HG02885 (cell line): ENCODE data around the gene VWA2.

ENCODE experiments used
- ATAC-seq: cut with Tn5 transposase; IDR thresholded peaks from one replicate; pipeline ENCODE4 v1.9.1; 2021; ENCODE audit warnings: mild to moderate bottlenecking; ENCODE audit not compliant: unreplicated experiment, poor library complexity

Gene VWA2, protein sequence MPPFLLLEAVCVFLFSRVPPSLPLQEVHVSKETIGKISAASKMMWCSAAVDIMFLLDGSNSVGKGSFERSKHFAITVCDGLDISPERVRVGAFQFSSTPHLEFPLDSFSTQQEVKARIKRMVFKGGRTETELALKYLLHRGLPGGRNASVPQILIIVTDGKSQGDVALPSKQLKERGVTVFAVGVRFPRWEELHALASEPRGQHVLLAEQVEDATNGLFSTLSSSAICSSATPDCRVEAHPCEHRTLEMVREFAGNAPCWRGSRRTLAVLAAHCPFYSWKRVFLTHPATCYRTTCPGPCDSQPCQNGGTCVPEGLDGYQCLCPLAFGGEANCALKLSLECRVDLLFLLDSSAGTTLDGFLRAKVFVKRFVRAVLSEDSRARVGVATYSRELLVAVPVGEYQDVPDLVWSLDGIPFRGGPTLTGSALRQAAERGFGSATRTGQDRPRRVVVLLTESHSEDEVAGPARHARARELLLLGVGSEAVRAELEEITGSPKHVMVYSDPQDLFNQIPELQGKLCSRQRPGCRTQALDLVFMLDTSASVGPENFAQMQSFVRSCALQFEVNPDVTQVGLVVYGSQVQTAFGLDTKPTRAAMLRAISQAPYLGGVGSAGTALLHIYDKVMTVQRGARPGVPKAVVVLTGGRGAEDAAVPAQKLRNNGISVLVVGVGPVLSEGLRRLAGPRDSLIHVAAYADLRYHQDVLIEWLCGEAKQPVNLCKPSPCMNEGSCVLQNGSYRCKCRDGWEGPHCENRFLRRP

GRCh38 chr10:114239117-114239993 is at the start of gene VWA2:
Gene VWA2, plus strand, starts transcription at chr10:114239254. Its CDS starts 9,460 bp downstream, at chr10:114248714.
- ATAC-seq: no peak

DNA sequence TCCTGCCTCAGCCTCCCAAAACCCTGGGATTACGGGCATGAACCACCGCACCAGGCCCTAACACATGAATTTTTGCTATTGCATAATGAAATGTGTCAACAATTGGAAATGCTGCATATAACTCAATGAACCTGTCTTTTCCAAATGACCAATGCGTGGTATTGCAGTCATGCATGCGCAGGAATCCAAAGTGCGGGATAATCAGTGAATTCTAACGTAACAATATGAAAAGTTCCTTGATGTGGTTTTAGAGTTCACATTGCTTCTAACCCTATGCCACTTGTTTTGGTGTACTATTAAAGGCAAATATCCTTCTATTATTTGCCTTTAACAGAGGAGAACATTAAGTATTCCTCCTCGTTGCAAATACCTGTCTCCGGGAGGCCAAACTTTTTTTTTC is 49.4 kb upstream of the VWA2 start:
- no peak for ATAC-seq

DNA sequence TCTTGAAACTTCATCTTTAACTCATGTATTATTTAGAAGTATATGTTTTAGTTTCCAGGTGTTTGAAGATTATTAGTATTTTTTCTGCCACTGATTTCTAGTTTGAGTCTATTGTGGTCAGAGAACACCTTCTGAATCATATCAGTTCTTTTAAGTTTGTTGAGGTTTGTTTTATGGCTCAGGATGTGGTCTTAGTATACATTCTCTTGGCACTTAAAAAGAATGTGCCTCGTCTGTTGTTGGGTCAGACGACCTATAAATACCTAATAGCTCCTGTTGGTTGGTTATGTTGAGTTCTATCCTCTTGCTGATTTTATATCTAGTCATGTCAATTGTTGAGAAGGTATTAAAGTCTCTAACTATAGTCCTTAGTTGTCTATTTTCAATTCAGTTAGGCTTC is 44.0 kb upstream of the VWA2 start:
- peak; percentile 97 for ATAC-seq

DNA sequence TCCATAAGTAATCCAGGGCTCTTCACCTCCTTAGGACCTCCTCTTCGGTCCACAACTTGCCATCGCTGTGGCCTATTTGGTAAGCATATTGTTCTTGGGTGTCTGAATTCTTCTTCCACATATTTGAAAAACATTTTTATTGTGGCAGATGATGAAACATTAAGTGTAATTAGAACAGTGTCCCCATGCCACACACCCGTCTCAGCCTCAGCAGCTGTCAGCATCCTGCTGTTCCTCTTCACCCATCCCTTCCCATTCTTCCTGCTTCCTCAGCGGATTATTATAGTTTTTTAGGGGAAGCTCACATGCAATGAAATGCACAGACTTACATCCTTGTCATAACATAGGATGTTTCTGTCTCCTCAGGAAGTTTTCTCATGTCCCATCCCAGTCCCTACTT is 39.8 kb upstream of the VWA2 start:
- ATAC-seq: no peak

DNA sequence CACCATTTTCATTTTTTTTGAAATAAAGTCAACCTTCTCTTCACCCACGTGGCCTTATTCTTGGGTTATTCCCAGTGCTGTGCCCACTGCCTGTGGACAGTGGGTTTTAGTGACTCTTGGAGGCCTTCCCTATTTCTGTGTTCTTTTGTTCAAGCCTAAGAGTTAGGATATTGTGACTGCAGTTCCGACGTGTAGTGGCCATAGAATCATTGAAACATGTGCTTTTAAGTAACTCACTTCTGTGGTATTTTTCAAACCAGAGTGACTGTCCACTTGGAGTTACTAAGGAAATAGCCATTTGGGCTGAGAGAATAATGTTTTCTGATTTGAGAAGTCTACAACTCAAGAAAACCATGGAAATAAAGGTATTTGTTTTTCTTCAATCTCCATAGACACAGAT is 36.2 kb upstream of the VWA2 start:
- no peak for ATAC-seq

GRCh38 chr10:114206902-114207301 is 32.2 kb upstream of the VWA2 start:
- no peak for ATAC-seq

DNA sequence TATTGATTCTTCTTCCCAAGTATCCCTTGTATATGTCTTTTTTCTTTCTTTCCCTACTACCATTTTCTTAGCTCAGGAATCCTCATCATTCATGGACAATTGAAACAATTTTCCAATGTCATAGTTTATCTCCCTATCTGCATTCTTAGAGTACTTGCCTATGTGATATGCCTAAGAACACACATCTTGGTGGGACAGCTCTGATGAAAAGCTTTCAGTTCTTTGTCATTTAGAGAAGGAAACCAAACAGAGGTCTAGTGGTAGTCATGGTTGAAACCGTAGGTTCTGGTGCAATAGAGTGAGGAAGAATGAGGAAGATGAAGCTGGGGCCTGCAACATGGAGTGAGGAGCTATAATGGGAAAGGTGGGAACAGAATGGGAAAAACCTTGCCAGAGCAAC is 31.7 kb upstream of the VWA2 start:
- ATAC-seq: no peak

- ATAC-seq: no peak
These were observed 30.7 kb upstream of the VWA2 start for GRCh38 chr10:114208351-114208750.

- no peak for ATAC-seq
These were observed 26.9 kb upstream of the VWA2 start for GRCh38 chr10:114212153-114212552.

GRCh38 chr10:114215033-114215432 is 24.0 kb upstream of the VWA2 start:
- ATAC-seq: no peak

- ATAC-seq: no peak
These were observed 18.8 kb upstream of the VWA2 start for GRCh38 chr10:114220281-114220680.

DNA sequence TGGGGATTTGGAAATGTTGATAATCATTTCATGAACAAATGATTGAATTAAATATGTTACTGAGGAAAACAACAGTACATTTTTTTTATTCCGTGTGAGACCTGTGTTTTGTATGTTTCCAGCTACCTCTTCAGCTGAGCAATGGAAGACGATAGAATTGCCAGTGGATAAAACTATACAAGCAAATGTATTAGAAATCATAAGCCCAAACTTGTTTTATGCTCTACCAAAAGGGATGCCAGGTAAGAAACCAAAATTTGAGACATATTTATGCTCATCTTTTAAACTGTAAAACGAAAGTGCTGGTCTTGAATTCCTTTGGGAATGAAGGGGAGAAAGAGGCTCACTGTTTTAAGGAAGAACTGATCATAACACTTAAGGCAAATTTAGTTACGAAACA is 17.8 kb upstream of the VWA2 start:
- ATAC-seq: no peak

- no peak for ATAC-seq
These were observed 16.0 kb upstream of the VWA2 start for GRCh38 chr10:114223066-114223465.

DNA sequence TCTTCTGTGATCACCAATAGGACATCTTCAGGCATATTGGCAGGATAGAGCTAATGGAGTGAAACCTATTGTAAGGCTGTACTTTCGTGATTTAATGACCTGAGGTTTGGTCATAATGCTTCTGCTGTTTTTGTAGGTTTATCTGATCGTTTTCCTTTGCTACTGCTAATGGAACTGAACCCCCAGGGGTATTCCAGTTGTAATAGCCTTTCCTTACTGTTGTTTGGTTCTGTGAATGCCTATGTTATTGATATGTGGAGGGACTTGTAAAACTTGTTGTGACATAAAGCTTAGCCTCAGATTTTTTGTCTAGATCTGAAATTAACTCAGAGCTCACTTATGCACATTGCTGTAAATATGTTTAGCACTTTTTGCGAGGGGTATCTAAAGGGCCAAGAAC is 10.9 kb upstream of the VWA2 start:
- ATAC-seq: no peak

- ATAC-seq: no peak
These were observed 6.4 kb upstream of the VWA2 start for GRCh38 chr10:114232561-114233176.

DNA sequence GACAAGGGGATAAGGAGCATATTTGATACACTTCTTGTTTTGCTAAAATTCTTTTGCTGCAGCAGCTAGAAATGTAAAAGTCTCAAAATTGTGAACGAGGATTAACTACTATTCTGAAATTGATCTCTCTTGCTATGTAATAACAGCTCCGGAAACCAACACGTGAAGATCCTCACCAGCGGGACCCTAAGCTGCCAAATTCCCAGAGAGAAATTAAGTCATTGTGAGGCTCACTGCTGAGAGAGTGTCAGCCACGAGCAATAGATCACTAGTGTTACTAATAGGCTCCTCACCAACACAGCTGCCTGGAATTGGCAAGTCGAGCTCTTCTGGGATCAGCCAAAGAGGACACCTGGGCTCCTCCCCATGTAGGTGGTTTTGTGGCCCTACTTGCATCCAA is 5.6 kb upstream of the VWA2 start:
- no peak for ATAC-seq

DNA sequence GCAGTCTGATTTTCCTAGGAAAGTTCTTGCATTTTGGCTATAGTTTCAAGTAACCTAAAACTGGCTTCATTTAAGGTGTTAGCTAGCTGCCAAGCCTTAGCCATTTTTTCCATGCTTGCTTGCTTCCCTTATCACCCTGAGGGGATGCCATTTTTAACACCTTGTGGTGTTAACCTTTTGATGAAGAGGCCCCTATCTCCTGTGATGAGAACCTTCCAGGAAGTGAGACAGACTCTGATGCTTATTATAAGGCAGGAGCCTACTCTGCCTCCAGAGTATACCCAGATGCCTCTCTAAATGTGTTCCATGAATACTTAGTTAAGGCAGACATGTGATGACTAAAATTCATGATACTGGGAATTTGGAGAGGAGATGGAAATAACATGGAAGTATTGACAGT is 4.9 kb upstream of the VWA2 start:
- no peak for ATAC-seq

GRCh38 chr10:114239994-114240345 is 916 bp downstream of the VWA2 start:
- no peak for ATAC-seq

- no peak for ATAC-seq
These were observed 3.2 kb downstream of the VWA2 start for GRCh38 chr10:114242235-114242634.

DNA sequence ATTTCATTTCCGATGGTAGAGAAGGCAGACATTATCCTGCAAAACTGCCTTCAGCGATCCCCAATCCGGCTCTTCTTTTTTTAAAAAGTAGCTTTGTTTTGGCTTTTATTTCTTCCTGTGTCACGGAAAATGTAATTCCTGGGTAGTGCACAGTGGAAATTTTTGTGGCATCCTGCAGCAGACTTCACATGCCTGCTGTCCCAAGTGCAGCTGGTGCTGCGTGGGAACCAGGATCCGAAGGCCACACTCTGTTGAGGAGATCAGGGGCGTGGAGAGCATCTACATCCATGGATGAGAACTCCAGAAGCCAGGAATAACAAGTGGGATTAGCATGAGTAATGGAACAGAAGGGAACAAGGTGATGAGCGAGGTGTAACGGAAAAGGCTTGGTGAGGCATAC is 4.6 kb downstream of the VWA2 start:
- ATAC-seq: no peak
